ENCODE results near the gene BARHL2. TPM values are rescaled to one million over a fixed set of nuclear protein-coding genes. Genes with fewer than 3 reads are reported as not detected.

The BARHL2 gene
- total RNA-seq, 3 donors from 2014 or later, result not detected

DNA sequence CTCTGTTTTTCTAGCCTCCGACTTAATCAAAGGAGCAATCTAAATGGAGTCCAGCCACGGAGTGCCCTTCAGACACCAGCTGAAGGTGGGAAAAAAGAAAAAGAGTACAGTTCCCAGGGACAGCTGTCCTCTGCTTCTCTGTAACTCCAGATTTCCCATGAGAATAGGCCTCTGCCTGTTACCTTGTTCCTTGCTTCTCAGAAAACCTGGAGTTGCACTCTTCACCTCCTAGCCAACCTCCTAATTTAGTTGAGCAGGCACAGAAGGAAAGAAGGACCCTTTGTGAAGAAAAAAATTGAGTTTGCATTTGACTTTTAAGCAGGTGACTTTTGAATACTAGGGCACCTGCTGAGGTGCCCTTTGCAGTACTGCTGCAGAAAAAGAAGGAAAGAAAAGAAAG, 8.3 kb downstream of the BARHL2 start:
- Histone ChIP-seq H3K4me1 (peaks cover 0 to 11% of the 10 kb centered on the region in 2 donors), H3K27ac (no peak overlapping the region), H3K4me3 (no peak overlapping the region), H3K27me3 (peaks cover 2 to 95% of the 10 kb centered on the region in 2 donors), H3K36me3 (no peaks in the 10 kb centered on the region), H3K9me3 (no peaks in the 10 kb centered on the region)
- intact Hi-C loops (cut with DNase I; ENCODE audit: low total_unique reads), result no loop called here
- no peak for DNase-seq (ENCODE audit: low spot score in 2 of 2)
- TF ChIP-seq, protein P1, sequence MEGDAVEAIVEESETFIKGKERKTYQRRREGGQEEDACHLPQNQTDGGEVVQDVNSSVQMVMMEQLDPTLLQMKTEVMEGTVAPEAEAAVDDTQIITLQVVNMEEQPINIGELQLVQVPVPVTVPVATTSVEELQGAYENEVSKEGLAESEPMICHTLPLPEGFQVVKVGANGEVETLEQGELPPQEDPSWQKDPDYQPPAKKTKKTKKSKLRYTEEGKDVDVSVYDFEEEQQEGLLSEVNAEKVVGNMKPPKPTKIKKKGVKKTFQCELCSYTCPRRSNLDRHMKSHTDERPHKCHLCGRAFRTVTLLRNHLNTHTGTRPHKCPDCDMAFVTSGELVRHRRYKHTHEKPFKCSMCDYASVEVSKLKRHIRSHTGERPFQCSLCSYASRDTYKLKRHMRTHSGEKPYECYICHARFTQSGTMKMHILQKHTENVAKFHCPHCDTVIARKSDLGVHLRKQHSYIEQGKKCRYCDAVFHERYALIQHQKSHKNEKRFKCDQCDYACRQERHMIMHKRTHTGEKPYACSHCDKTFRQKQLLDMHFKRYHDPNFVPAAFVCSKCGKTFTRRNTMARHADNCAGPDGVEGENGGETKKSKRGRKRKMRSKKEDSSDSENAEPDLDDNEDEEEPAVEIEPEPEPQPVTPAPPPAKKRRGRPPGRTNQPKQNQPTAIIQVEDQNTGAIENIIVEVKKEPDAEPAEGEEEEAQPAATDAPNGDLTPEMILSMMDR (IDR thresholded peaks at IDR 0.05), result no peak
- TF ChIP-seq POLR2A (IDR thresholded peaks at IDR 0.05), result no peak
- TF ChIP-seq POLR2AphosphoS5 (IDR thresholded peaks at IDR 0.05), result no peak

DNA sequence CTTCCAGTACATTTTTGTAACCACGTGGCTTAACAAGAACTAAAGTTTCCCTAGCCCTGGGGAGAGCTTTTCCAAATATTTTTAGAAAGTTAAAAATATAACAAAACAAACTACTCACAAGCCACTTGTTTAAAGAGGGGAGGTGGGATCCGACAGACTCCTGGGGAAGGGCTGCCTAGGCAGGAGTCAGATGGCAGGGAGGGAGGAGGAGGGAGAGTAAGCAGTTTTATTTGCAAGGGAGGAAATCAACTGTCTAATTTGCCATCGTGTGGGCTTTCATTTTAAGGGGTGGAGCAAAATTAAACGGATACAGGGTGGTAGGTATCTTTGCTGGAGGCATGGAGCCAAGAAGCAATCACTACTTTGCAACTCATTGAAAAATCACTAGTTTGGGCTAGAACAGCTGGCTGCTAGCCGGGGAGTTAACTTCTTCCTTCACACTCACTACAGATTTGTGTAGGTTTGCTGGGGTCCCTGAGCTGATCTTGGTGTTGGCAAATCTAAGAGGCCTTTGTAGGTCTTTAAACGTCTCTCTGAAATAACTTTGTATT, 8.8 kb downstream of the BARHL2 start:
- Histone ChIP-seq H3K4me3 (no peak overlapping the region), H3K9me3 (no peaks in the 10 kb centered on the region), H3K4me1 (peaks cover 0 to 11% of the 10 kb centered on the region in 2 donors), H3K36me3 (no peaks in the 10 kb centered on the region), H3K27me3 (peaks cover 0 to 95% of the 10 kb centered on the region in 2 donors), H3K27ac (no peak overlapping the region)
- DNase-seq (ENCODE audit: low spot score in 2 of 2), result no peak
- intact Hi-C loops (cut with DNase I; ENCODE audit: low total_unique reads), result no loop called here
- no peak for TF ChIP-seq POLR2A (IDR thresholded peaks at IDR 0.05)

DNA sequence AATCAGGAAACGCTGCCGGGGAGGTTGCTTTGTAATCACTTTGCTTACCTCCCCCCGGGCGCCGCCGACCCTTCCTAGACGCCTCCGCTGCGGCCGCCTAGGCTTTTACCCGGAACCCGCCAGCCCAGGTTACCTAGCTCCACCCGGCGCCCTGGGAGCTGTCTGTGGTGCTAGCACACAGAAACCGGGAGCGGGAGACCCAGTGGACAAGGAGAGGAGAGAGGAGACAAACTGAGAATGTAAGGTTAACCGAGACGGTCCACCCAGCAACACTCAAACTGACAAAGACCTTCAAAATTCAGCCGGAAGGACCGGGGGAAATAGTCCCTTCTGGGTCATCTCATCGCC, 9.8 kb downstream of the BARHL2 start:
- Histone ChIP-seq H3K4me3 (peak overlapping the region; percentile 17 to 63 (median 42)), H3K27me3 (peaks cover 0 to 91% of the 10 kb centered on the region in 2 donors), H3K36me3 (no peaks in the 10 kb centered on the region), H3K27ac (no peak overlapping the region), H3K9me3 (no peaks in the 10 kb centered on the region), H3K4me1 (peaks cover 0 to 11% of the 10 kb centered on the region in 2 donors)
- TF ChIP-seq POLR2A (IDR thresholded peaks at IDR 0.05), result no peak
- TF ChIP-seq, protein P1 (IDR thresholded peaks at IDR 0.05), result no peak
- TF ChIP-seq POLR2AphosphoS5 (IDR thresholded peaks at IDR 0.05), result no peak
- DNase-seq (ENCODE audit: low spot score in 2 of 2), result peak in 1 of 2 donors; percentile 69
- intact Hi-C loops (cut with DNase I; ENCODE audit: low total_unique reads), result no loop called here

DNA sequence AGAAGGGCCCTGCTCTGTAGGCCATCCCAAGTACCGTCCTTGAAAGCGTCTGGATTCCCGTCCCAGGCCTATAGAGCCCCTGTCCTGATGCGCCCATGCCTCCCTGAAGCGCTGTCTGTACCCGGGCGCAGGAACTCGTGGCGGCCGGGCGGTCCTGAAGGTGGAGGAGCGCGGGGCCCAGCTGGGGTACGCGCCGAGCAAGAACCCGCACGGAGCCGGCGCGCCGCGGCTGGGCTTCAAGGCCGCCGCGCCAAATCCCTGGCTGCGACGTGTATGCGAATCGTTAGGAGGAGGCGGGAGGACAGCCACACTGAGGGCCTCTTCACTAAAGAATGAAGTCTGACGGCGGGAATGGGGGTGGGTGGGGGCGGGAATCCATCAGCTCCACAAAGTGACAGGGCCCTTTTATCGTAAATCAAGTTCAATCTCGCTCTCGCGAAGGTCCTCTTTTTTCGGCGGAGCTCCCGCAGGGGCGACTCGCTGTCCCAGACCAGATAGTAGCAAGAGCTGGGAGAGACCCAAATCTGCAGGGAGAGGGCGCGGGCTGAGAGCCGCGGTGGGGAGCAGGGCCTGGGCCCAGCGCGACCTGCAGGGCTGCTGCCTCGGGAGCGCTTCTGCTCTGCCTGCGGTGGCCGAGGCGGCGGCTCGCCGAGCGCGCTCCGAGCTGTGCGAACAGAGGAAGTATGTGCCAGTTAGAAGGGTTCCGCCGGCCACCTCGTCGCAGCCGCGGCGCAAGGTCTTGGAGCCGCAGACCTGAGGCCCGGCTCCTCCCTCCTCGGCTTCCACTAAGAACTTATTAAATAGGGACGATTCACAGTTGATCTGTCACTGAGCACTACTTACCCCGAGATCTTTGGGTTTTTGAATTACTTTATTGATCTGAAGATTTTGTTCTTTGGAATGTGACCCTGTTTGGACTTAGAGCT, 10.4 kb downstream of the BARHL2 start:
- Histone ChIP-seq H3K36me3 (no peaks in the 10 kb centered on the region), H3K4me1 (peaks cover 0 to 11% of the 10 kb centered on the region in 2 donors), H3K27me3 (peaks cover 0 to 91% of the 10 kb centered on the region in 2 donors), H3K4me3 (peak overlapping the region; percentile 17 to 63 (median 42)), H3K27ac (no peak overlapping the region), H3K9me3 (no peaks in the 10 kb centered on the region)
- no peak for DNase-seq (ENCODE audit: low spot score in 2 of 2)
- TF ChIP-seq, protein P1 (IDR thresholded peaks at IDR 0.05), result no peak
- TF ChIP-seq POLR2A (IDR thresholded peaks at IDR 0.05), result no peak
- intact Hi-C loops (cut with DNase I; ENCODE audit: low total_unique reads), result no loop called here

DNA sequence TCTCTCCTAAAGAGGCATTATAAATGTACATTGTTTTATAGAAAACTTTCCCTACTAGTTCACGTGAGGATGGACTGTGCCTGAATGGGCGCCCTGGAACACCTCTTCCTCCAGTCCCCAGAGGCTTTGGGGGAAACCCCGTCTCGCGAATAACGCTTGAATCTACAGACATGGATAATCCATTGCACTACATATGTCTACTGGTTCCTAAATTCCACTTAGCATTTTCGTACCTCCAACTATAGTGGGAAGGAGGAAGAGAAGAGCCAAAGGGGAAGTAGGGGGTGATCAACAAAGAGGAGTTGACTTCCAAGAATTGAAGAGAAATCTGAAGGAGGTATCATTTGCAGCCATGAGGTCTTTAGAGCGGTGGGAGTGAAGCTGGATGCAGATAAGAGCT, 11.1 kb downstream of the BARHL2 start:
- H3K4me3 ChIP-seq, result no peak overlapping the region
- no peak overlapping the region for H3K27ac ChIP-seq
- H3K4me1 ChIP-seq, result peaks cover 0 to 11% of the 10 kb centered on the region in 2 donors
- DNase-seq (ENCODE audit: low spot score in 2 of 2), result no peak
- H3K27me3 ChIP-seq, result peaks cover 0 to 92% of the 10 kb centered on the region in 2 donors
- intact Hi-C loops (cut with DNase I; ENCODE audit: low total_unique reads), result no loop called here
- TF ChIP-seq, protein P1 (IDR thresholded peaks at IDR 0.05), result no peak
- TF ChIP-seq POLR2AphosphoS5 (IDR thresholded peaks at IDR 0.05) (no peak), POLR2A (IDR thresholded peaks at IDR 0.05) (no peak)
- H3K9me3 ChIP-seq, result no peaks in the 10 kb centered on the region
- no peaks in the 10 kb centered on the region for H3K36me3 ChIP-seq

All from breast epithelium (tissue), 4 donors.